Body of pancreas (tissue), 4 donors: ENCODE data around the gene NPTX1.

Source experiments
- CTCF ChIP-seq, 7 experiments: fragments of 450-650 bp in 4 of 7; fragments of 200-600 bp in 3 of 7; sonication (generic) in 3 of 7; IDR thresholded peaks; one replicate each; pipeline ENCODE4 v1.5.1; 2016 to 2019; ENCODE audit warnings: antibody characterized with exemption in 7 of 7
- POLR2A ChIP-seq, 3 donors: fragments of 450-650 bp; IDR thresholded peaks; one replicate each; pipeline ENCODE4 v1.6.1; 2016; ENCODE audit warnings: antibody characterized with exemption in 3 of 3, mild to moderate bottlenecking in 2 of 3

- TF ChIP-seq CTCF (IDR thresholded peaks at IDR 0.05) (no peak), POLR2A (IDR thresholded peaks at IDR 0.05) (no peak)
These were observed 46.8 kb downstream of the NPTX1 start for GRCh38 chr17:80429356-80430275.
